Activated CD4-positive, alpha-beta memory T cell treated with anti-CD3 and anti-CD28 coated beads for 36 hours (primary cell): ENCODE results near the gene ANKHD1. TPM values are rescaled to one million over a fixed set of nuclear protein-coding genes. Genes with fewer than 3 reads are reported as not detected.
A peak's percentile ranks its signal among the peaks of the same experiment; 100 is the strongest.

ENCODE experiments used
- CTCF ChIA-PET: fragments of 350-600 bp; sonication (Branson Sonifier 250); formaldehyde crosslinking; loops from one replicate; lab custom pipeline; 2021; ENCODE audit warnings: antibody characterized with exemption, inconsistent platforms; lab: Charles Lee
- POLR2A ChIA-PET: fragments of 350-600 bp; sonication (Branson Sonifier 250); formaldehyde crosslinking; loops from one replicate; lab custom pipeline; 2021; ENCODE audit warnings: antibody characterized with exemption; lab: Charles Lee
- DNase-seq: peaks from one replicate; pipeline ENCODE4 v3.0.0-alpha.2; 2020
- H3K27ac Mint-ChIP-seq: one replicate; pipeline ENCODE4 v1.8.0; 2021; ENCODE audit warnings: mixed read lengths
- H3K27me3 Mint-ChIP-seq: one replicate; pipeline ENCODE4 v1.8.0; 2021; ENCODE audit warnings: mixed read lengths
- H3K36me3 Mint-ChIP-seq: one replicate; pipeline ENCODE4 v1.8.0; 2021; ENCODE audit warnings: mixed read lengths
- H3K4me1 Mint-ChIP-seq: one replicate; pipeline ENCODE4 v1.8.0; 2021; ENCODE audit warnings: low read depth, mixed read lengths
- H3K4me3 Mint-ChIP-seq: one replicate; pipeline ENCODE4 v1.8.0; 2021; ENCODE audit warnings: mild to moderate bottlenecking, mixed read lengths
- H3K9me3 Mint-ChIP-seq: one replicate; pipeline ENCODE4 v1.8.0; 2021; ENCODE audit warnings: mixed read lengths
- intact Hi-C: fragments of 100-400 bp; cut with micrococcal nuclease; formaldehyde crosslinking; loops from one replicate; pipeline ENCODE4 v1.15.1; 2023
- total RNA-seq, 2 experiments: library from RNA; stranded (reverse); gene quantifications; one replicate each; pipeline ENCODE4 v1.2.3, GENCODE V29; 2021

ANKHD1 gene
- total RNA-seq, 2 experiments from 2014 or later = 102 to 105 TPM

GRCh38 chr5:140488914-140489313, 87.3 kb downstream of the ANKHD1 start:
- DNase-seq = no peak
- Mint-ChIP-seq H3K9me3 (no peaks in the 10 kb centered on the region), H3K36me3 (peaks cover 22% of the 10 kb centered on the region), H3K27me3 (no peaks in the 10 kb centered on the region), H3K4me1 (peaks cover 2% of the 10 kb centered on the region), H3K4me3 (no peak overlapping the region), H3K27ac (no peak overlapping the region)
- intact Hi-C loops = no loop called here
- CTCF ChIA-PET = no interaction called here
- POLR2A ChIA-PET = no interaction called here

DNA sequence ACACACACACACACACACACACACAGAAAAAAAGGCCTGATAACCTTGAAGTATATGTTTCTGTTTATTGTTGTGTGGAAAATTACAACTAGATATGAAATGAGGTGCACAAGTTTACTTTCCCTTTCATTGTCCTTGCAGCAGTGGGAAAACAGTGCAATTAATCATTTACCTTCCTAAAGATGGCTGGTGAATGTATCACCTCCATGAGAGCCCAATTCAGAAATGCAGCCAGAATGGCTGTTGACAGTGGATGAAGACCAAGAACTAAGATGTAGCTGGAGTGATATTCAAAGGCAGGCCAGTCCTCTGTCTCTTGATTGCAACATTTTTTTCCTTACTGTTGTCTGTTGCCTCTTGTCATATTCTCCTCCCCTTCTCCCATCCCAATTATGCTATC, 96.3 kb downstream of the ANKHD1 start:
- peaks cover 22% of the 10 kb centered on the region for H3K36me3 Mint-ChIP-seq
- H3K9me3 Mint-ChIP-seq = no peaks in the 10 kb centered on the region
- ChIA-PET CTCF (no interaction called here), POLR2A (interaction anchor here (0.5 kb wide), 1 partner anchor 25 kb away, joined by 4 read pairs; no protein-coding TSS in a partner anchor)
- no peak overlapping the region for H3K27ac Mint-ChIP-seq
- intact Hi-C loops = no loop called here
- H3K4me1 Mint-ChIP-seq = peaks cover 19% of the 10 kb centered on the region
- H3K4me3 Mint-ChIP-seq = no peak overlapping the region
- no peaks in the 10 kb centered on the region for H3K27me3 Mint-ChIP-seq
- DNase-seq = no peak

DNA sequence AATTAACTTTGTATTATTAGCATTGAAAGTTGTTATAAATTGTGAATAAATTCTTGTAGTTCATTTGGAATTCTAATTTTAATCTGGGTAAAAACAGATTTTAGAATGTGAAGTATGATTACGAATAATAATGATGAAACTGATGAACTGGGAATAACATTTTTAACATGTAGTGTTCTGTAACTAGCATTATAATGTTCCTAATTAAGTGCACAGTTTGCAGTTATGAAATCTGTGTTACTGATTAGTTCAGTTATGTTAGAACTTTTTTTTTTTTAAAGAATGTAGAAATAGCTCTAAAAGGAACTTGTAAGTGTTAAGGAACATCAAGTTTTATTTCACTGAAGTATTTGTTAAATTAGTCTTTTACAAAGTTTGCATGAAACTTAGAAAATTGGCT, 97.0 kb downstream of the ANKHD1 start:
- Mint-ChIP-seq H3K27me3 (no peaks in the 10 kb centered on the region), H3K4me3 (no peak overlapping the region), H3K36me3 (peaks cover 20% of the 10 kb centered on the region), H3K27ac (no peak overlapping the region), H3K4me1 (peaks cover 18% of the 10 kb centered on the region), H3K9me3 (no peaks in the 10 kb centered on the region)
- intact Hi-C loops = no loop called here
- no peak for DNase-seq
- POLR2A ChIA-PET = interaction anchor here (0.5 kb wide), 1 partner anchor 25 kb away, joined by 4 read pairs; no protein-coding TSS in a partner anchor
- CTCF ChIA-PET = no interaction called here

DNA sequence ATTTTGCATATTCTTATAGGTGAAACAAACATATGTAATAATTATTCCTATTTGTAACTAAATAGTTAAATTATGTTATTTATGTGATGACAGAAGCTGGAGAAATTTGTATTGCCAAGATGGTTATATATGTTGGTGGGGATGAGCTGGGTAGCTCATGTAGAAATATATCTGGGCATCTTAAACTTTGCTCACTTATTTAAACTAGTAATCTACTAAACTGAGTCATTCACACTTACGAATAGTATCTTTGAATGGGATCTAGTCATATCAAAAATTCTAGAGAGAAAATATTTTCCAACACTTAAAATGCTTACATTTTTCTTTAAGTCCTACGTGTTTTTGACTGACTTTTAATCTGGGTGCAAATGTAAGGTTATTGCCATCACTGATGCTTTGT, 101.2 kb downstream of the ANKHD1 start:
- Mint-ChIP-seq H3K27ac (no peak overlapping the region), H3K4me1 (peaks cover 6% of the 10 kb centered on the region), H3K27me3 (no peaks in the 10 kb centered on the region), H3K36me3 (peaks cover 14% of the 10 kb centered on the region), H3K9me3 (no peaks in the 10 kb centered on the region), H3K4me3 (no peak overlapping the region)
- POLR2A ChIA-PET = no interaction called here
- CTCF ChIA-PET = interaction anchor here (0.7 kb wide), 1 partner anchor 177 kb away, joined by 3 read pairs; no protein-coding TSS in a partner anchor
- DNase-seq = no peak
- intact Hi-C loops = no loop called here

DNA sequence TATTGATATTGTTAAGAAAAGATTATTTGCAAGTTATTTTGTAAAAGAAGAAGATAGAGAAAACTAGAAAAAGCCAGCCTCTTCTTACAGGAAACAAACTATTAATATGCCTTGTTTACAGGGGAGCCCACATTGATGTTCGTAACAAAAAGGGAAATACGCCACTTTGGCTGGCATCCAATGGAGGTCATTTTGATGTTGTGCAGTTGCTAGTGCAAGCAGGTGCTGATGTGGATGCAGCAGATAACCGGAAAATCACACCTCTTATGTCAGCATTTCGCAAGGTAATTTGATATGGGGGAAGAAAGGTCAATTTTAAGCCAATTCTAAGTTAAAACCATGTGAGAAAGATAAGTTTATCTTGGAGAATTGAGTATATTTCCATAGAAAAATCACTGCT, 108.3 kb downstream of the ANKHD1 start:
- no peaks in the 10 kb centered on the region for H3K4me1 Mint-ChIP-seq
- peaks cover 44% of the 10 kb centered on the region for H3K36me3 Mint-ChIP-seq
- no peak overlapping the region for H3K4me3 Mint-ChIP-seq
- no peaks in the 10 kb centered on the region for H3K9me3 Mint-ChIP-seq
- no peak overlapping the region for H3K27ac Mint-ChIP-seq
- CTCF ChIA-PET = no interaction called here
- no peaks in the 10 kb centered on the region for H3K27me3 Mint-ChIP-seq
- DNase-seq = no peak
- POLR2A ChIA-PET = no interaction called here
- intact Hi-C loops = no loop called here

GRCh38 chr5:140513124-140513523, 111.5 kb downstream of the ANKHD1 start:
- CTCF ChIA-PET = no interaction called here
- no peak for DNase-seq
- no peaks in the 10 kb centered on the region for H3K9me3 Mint-ChIP-seq
- intact Hi-C loops = no loop called here
- no peaks in the 10 kb centered on the region for H3K4me1 Mint-ChIP-seq
- no peak overlapping the region for H3K27ac Mint-ChIP-seq
- POLR2A ChIA-PET = no interaction called here
- no peak overlapping the region for H3K4me3 Mint-ChIP-seq
- H3K27me3 Mint-ChIP-seq = no peaks in the 10 kb centered on the region
- H3K36me3 Mint-ChIP-seq = peaks cover 46% of the 10 kb centered on the region

DNA sequence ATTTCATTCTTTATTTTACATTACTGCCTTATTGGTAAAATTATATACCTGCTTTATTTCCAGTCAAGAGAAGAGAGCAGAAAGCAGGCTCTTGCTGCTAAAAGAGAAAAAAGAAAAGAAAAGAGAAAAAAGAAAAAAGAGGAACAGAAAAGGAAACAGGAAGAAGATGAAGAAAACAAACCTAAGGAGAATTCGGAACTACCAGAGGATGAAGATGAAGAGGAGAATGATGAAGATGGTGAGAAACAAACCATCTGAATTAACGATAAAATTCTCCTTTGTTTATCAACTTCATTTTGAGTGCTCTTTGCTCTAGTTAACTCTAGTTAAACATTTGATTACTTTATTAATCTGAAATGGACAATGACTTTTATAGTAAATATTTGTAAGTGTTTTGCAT, 122.4 kb downstream of the ANKHD1 start:
- Mint-ChIP-seq H3K27me3 (no peaks in the 10 kb centered on the region), H3K4me3 (no peak overlapping the region), H3K4me1 (no peaks in the 10 kb centered on the region), H3K36me3 (peaks cover 26% of the 10 kb centered on the region), H3K9me3 (peaks cover 4% of the 10 kb centered on the region), H3K27ac (no peak overlapping the region)
- ChIA-PET CTCF (interaction anchor here (1.1 kb wide), 1 partner anchor 11 kb away, joined by 3 read pairs; no protein-coding TSS in a partner anchor), POLR2A (no interaction called here)
- no peak for DNase-seq
- intact Hi-C loops = no loop called here

DNA sequence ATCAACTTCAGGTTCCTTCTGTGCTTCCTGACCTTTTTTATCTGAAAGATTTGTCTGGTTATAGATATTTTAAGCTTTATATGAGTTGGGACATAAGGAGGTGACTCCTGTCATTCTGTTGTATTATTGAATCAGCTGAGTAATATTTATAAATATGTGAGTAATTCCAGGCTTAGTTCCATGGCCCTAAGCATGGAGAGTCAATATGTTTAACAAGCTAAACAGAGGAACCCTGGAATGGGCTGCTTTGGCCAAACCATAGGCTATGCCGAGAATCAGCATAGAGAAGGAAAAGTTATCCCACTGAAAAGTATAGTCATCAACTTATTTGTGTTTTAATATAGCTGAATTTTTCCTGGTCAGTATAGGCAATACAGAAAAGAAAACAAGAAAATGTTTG, 138.6 kb downstream of the ANKHD1 start:
- H3K4me1 Mint-ChIP-seq = peaks cover 2% of the 10 kb centered on the region
- ChIA-PET POLR2A (no interaction called here), CTCF (no interaction called here)
- H3K27me3 Mint-ChIP-seq = no peaks in the 10 kb centered on the region
- no peak for DNase-seq
- no peak overlapping the region for H3K4me3 Mint-ChIP-seq
- H3K36me3 Mint-ChIP-seq = peaks cover 43% of the 10 kb centered on the region
- no peaks in the 10 kb centered on the region for H3K9me3 Mint-ChIP-seq
- no peak overlapping the region for H3K27ac Mint-ChIP-seq
- intact Hi-C loops = no loop called here

DNA sequence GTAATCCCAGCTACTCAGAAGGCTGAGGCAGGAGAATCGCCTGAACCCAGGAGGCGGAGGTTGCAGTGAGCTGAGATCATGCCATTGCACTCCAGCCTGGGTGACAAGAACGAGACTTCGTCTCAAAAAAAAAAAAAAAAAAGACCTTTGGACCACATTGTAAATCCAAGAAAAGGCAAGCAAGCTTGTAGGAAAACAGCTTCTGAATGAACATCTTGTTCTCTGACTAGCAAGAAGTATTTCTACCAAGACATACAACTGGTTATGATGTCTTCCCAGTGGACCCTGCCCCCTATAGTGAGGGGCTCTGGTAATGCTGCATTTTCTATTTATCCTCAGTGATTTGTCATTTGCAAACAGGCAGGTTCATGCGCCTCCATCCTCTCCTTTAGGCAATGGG, 141.3 kb downstream of the ANKHD1 start:
- no peak overlapping the region for H3K27ac Mint-ChIP-seq
- no peaks in the 10 kb centered on the region for H3K27me3 Mint-ChIP-seq
- intact Hi-C loops = no loop called here
- no peak overlapping the region for H3K4me3 Mint-ChIP-seq
- DNase-seq = no peak
- no peaks in the 10 kb centered on the region for H3K9me3 Mint-ChIP-seq
- H3K4me1 Mint-ChIP-seq = peaks cover 7% of the 10 kb centered on the region
- peaks cover 31% of the 10 kb centered on the region for H3K36me3 Mint-ChIP-seq
- ChIA-PET CTCF (no interaction called here), POLR2A (no interaction called here)

- Mint-ChIP-seq H3K27me3 (no peaks in the 10 kb centered on the region), H3K4me1 (peaks cover 25% of the 10 kb centered on the region), H3K9me3 (no peaks in the 10 kb centered on the region), H3K36me3 (peaks cover 25% of the 10 kb centered on the region), H3K27ac (no peak overlapping the region), H3K4me3 (no peak overlapping the region)
- ChIA-PET CTCF (no interaction called here), POLR2A (interaction anchor here (0.6 kb wide), 1 partner anchor 120 kb away, joined by 3 read pairs; no protein-coding TSS in a partner anchor)
- intact Hi-C loops = no loop called here
- no peak for DNase-seq
These were observed 143.4 kb downstream of the ANKHD1 start for GRCh38 chr5:140544986-140545385.

- Mint-ChIP-seq H3K27me3 (no peaks in the 10 kb centered on the region), H3K4me1 (peaks cover 27% of the 10 kb centered on the region), H3K27ac (no peak overlapping the region), H3K9me3 (no peaks in the 10 kb centered on the region), H3K4me3 (no peak overlapping the region), H3K36me3 (peaks cover 28% of the 10 kb centered on the region)
- CTCF ChIA-PET = interaction anchor here (1.1 to 1.2 kb wide), 2 partner anchors 10 to 89 kb away, joined by 3 read pairs; no protein-coding TSS in a partner anchor
- intact Hi-C loops = no loop called here
- DNase-seq = no peak
- POLR2A ChIA-PET = interaction anchor here (0.6 to 3.3 kb wide), 2 partner anchors 12 to 121 kb away, joined by 3 to 15 read pairs; partner anchors contain the start of gene SRA1
These were observed 144.0 kb downstream of the ANKHD1 start for GRCh38 chr5:140545606-140546005.

- CTCF ChIA-PET = interaction anchor here (0.9 to 3.6 kb wide), 15 partner anchors 8 to 173 kb away, joined by 3 to 24 read pairs (median 6); partner anchors contain the start of genes ANKHD1, APBB3, CD14 and IK
- peaks cover 41% of the 10 kb centered on the region for H3K4me1 Mint-ChIP-seq
- intact Hi-C loops = loop anchor here (1.0 kb wide), 3 partner anchors 9 to 17 kb away; partner anchors contain the start of genes APBB3 and SLC35A4
These were observed 145.3 kb downstream of the ANKHD1 start for GRCh38 chr5:140546851-140547507.

More at GRCh38 chr5:140546851-140547507, 145.3 kb downstream of the ANKHD1 start:
- Mint-ChIP-seq H3K9me3 (no peaks in the 10 kb centered on the region), H3K27ac (no peak overlapping the region), H3K36me3 (peaks cover 34% of the 10 kb centered on the region), H3K27me3 (no peaks in the 10 kb centered on the region), H3K4me3 (peak overlapping the region; percentile 76)
- POLR2A ChIA-PET = interaction anchor here (0.5 to 3.3 kb wide), 11 partner anchors 9 to 145 kb away, joined by 3 to 15 read pairs (median 6); partner anchors contain the start of genes ANKHD1, APBB3, IK and NDUFA2
- no peak for DNase-seq
